ENCODE data around the gene XRCC3. TPM values are rescaled to one million over a fixed set of nuclear protein-coding genes. Genes with fewer than 3 reads are reported as not detected.

The XRCC3 gene
- total RNA-seq, result 5.3 and 15.6 TPM in 2 replicates

DNA sequence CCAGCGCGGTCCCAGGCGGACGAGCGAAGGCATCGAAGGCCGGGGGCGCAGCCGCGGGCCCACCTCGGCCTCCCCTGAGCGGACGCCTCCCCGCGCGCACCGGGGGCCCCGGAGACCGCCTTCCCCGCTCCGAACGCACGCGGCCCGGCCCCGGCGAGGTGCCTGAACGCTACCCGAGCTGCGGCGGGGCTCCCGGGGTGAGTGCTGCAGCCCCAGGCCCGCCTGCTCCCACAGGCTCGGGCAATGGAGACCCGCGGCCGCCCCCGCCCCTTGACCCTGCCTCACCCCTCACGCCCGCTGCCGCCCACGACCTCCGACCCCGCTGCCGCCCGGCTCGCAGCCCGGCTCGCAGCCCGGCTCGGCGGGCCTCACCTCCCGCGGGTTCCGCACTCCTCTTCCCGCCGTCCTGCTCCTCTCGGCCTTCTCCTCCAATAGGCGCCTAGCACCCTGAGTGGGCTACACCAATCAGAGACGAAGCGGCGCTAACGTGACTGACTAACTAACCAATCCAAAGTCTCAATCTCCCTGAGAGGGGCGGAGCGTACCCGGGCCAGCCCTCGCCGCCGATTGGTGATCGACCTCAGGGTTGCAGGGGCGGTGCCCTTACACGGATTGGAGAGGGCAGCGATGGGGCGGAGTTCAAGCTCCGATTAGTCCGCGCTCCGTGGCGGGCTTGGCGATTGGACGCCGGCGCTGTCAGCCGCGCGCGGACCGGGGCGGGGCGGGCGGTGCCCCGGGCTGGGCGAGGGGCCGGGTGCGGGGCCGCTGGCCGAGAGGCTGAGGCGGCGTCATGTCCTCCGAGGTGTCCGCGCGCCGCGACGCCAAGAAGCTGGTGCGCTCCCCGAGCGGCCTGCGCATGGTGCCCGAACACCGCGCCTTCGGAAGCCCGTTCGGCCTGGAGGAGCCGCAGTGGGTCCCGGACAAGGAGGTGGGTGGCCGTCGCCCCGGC is at the start of gene XRCC3, which contains the start of gene ZFYVE21:
XRCC3 (minus strand) TSS at position 400 of the 949 bp plus-strand sequence. CDS start 4,364 bp downstream, outside the sequence.
ZFYVE21 (plus strand) TSS at position 759 of the 949 bp plus-strand sequence; CDS start at position 791, 32 bp downstream.

Other genes starting within 250 kb of the XRCC3 start
- 102 and 150 TPM in 2 replicates for gene CKB, start 192.6 kb downstream of the XRCC3 start, total RNA-seq
- 12.1 and 13.6 TPM in 2 replicates for gene TRMT61A, start 186.3 kb downstream of the XRCC3 start, total RNA-seq
- 16.3 and 17.3 TPM in 2 replicates for gene BAG5, start 152.8 kb downstream of the XRCC3 start, total RNA-seq
- gene COA8, start 152.5 kb downstream of the XRCC3 start, total RNA-seq, result 40.5 and 58.4 TPM in 2 replicates
- 129 and 180 TPM in 2 replicates for gene KLC1, start 86.2 kb downstream of the XRCC3 start, total RNA-seq
- 74.3 and 83.9 TPM in 2 replicates for gene ZFYVE21, start 359 bp upstream of the XRCC3 start, total RNA-seq
- 2.2 and 2.3 TPM in 2 replicates for gene PPP1R13B, start 132.1 kb upstream of the XRCC3 start, total RNA-seq
- gene TDRD9, start 213.0 kb upstream of the XRCC3 start, total RNA-seq, result 0.23 and 1.0 TPM in 2 replicates
- gene RD3L, start 227.1 kb upstream of the XRCC3 start, total RNA-seq, result not detected in 2 replicates

Data from pericardium fibroblast (primary cell).